Pulmonary artery endothelial cell (primary cell): ENCODE measurements around the gene MYZAP. TPM values are rescaled to one million over a fixed set of nuclear protein-coding genes. Genes with fewer than 3 reads are reported as not detected.

Experiments
- DNase-seq: peaks from one replicate; pipeline ENCODE4 v3.0.0-alpha.2; 2011; ENCODE audit warnings: low read depth, low spot score
- total RNA-seq: library from RNA; depleted of rRNA; stranded (reverse); fragments of >200 nt; gene quantifications from 2 replicates; pipeline ENCODE4 v1.2.3, GENCODE V29; 2014

Gene MYZAP
- total RNA-seq, 1 donor from 2014 or later: 7.4 TPM

DNA sequence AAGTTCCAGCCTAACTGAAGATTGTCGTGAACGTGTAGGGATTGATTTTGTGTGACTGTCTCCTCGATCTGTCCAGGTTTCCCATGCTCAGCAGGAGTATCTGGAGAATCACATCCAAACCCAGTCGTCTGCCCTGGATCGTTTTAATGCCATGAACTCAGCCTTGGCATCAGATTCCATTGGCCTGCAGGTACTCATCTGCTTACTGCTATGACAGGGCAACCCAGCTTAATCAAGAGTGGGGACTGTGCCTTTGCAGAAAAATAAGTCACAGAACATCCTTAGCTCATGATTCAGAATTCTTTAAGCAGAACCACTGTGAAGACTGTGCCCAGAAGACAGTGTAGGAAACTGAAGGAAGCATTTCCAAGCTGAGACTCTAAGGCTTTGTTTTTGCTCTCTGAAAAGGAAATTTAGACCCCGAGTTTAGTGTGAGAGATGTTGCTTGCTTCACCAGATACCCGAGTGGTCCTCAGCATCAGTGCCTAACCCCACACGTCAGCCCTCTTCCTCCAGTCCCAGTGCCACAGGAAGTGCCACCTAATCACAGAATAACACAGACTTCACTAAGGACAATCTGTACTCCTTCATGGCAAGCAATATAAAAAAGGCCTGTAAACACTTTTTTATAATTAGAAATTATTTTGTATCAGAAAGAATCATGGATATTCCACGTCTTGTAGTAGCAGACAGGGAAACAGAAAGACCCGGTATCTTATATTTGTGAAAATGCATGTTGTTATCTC, 34.2 kb downstream of the MYZAP start:
- DNase-seq: no peak

DNA sequence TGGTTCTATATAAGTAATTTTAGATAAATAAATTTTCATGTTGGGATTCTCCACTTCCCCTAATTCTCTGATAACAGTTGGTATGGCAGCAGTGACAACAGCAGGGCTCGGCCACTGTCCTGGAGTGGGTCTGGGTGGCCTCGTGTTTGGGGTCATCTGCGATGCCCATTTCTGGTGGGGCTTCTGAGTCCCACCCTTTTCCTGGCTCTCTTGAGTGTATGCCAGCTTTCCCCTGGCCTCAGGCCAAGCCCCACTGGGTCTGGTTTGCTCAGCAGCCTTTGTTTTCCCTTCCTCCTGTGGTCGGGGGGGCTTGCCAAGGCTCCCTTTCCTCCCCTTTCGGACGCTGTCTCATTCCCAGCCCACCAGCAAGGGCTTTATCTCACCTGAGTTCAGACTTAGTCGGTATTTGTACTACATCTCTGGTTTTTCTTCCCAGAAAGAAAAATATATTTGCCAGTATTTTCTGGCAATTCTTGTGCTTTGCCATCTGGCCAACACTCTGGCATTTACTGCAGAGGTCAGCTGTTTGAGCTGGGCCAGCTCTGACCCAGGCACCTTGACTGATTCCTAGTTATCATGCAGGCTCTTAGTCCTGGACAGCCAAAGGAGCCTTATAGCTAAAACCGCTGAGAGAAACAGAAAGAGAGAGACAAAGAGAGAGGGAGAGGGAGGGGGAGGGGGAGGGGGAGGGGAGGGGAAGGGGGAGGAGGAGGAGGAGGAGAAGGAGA, 35.2 kb downstream of the MYZAP start:
- DNase-seq: no peak

GRCh38 chr15:57631386-57632110, 39.8 kb downstream of the MYZAP start:
- no peak for DNase-seq

DNA sequence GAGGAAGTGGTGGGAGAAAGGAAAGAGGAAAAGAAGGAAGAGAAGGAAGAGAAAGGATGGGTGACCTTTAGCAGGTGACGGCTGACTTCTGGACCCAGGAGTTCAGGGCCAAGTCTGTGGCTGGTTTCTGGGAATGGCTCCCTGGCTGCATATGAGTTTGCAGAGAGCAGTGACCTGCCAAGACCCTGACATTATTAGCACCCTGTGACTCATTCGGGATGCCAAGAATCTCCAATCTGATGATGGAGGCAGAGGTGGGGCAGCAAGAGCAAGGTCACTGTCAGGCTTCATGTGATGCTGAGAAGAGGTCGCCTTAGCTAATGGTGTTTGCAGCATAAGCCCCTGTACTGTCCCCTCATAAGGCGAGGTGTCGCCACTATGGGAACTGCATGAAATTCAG, 42.6 kb downstream of the MYZAP start:
- no peak for DNase-seq

DNA sequence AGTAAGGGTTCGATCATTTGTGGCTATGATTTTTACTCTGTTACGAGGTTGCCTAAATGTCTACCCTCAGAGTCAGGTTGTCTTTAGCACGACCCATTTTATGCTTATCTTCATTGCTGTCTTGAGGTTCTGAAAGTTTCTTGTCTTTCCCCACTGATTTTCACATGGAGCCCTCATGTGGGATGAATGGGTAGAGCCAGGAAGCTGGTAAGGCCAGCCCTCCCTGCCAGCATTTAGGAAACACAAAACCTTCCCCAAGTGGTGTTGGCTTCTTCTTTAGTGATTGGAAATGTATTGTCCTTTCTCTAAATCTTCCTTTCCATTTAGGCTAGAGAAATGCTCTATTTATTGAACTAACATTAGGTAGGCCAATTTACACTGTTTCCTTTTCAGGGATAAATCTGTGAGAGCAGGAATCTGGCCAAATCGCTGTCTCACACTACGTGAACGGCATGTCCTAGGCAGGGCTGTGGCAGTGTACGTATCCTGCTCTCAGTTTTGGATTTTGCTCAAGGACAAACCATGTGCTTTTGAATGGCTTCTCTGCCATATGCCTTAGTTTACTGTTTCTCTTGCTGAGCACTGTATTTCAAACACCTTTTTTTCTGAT, 43.7 kb downstream of the MYZAP start:
- DNase-seq: no peak

GRCh38 chr15:57637846-57638245, 46.1 kb downstream of the MYZAP start:
- DNase-seq: no peak

DNA sequence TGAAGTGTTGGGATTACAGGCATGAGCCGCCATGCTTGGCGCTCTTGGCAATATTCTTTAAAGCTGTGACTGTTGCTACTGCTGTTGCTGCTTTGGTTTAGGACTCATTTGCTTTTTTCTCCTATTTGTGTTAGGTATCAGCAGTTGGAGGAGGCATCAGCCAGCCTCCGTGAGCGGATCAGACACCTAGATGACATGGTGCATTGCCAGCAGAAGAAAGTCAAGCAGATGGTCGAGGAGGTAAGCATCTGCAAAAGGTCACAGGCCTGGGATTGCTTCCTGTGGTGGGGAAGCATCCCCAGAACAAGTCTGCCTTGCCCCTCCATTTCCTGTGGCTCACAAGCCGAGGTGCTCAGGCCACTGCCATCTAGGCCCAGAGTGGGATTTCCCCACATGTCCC, 47.6 kb downstream of the MYZAP start:
- no peak for DNase-seq

DNA sequence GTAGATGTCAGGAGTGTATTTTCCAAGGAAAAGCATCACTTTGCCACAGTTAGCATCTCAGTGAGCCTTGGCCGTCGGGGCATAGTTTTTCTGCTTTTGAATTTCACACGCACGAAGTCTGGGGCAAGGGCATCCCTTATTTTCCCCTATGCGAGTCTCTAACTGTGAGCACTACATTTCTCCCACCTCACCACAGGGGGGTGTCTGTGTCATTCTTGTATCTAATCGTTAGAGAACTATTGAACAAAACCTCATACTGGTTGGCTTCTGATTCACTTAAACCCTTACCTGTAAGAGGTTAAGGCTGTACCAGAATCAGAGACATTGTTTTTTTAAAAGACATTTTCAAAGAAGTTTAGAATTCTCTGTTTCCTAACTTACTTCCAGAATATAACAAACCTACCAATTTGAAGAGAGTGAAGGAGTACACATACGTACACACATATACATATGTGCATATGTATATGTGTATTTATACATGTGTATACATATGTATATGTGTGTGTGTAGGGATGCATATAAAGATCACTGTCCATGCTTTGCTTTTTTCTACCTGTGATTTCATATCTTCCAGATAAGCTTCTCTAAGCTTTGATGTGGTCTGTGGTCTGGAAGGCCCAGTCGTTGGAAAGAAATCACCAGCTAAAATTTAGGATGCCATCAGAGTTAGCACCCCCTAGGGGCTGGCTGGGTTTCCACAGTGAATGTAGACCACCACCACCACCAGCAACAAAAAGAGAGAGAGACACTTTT, 49.4 kb downstream of the MYZAP start:
- DNase-seq: peak; percentile 7

GRCh38 chr15:57643826-57644225, 52.1 kb downstream of the MYZAP start:
- DNase-seq: no peak

DNA sequence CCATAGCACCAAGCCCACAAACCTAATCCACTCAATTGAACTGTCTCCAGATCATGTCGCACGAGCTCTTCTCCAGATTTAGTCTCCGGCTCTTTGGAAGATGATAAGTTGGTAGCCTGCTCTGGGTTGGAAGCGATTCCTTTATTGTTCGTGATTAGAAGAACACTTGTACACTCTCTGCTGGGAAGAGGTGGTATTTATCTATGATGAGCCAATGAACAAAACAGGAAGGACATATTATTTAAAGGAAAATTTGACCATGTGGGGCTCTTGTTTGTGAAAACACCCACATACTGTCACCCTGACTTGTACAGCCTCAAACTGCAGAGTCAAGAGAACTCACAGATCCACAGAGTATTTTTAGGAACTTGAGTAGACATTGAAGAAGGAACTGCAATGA, 54.4 kb downstream of the MYZAP start:
- no peak for DNase-seq

DNA sequence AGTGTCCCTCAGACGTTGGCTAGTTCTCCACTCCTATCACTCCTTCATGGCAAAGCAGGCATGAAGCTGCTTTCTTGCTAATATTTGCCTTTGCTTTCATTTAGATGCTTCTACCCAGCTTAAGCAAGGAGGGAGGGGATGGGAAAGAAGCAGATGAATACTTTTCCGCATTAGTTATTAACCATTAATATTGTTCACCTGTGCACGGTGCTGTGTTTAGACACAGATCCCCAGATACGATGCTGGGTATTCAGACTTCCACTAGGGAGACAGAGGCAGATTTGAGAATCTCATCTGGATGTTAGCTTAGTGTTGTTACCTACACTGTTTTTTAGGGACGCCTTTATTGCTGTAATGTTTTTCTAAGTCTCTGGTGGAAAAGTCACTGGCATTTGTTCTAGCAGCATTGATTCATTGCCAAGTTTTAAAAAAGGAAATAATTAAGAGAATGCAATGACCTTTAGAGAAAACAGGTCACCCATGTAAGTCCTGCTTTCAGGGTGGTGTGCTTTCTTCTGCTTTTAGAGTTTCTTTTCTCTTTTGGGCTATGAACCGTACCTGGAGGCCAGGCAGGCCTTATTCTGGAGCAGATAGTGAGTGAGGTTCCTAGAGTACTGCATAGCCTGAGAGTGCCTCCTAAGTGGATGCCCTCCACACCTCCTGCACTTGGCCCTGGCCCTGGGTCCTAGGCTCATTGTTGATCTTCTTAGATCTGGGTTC, 55.5 kb downstream of the MYZAP start:
- peak; percentile 8 for DNase-seq

DNA sequence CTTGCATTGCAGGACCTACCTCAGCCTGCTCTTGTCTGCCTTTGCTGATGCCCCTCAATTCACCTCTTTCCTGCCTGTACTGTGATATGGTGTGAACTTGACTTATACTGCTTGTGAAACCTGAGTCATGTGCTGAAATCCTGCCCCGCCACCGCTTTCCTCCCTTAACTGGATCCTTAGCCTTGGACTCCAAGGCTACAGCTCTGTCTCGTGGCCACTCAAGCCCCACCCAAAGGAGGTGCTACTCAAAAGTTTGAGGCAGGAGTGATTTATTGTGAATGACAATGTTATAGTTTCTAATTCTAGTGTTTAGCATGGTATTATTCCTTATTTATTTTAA, 56.1 kb downstream of the MYZAP start:
- DNase-seq: no peak

GRCh38 chr15:57649138-57649537, 57.4 kb downstream of the MYZAP start:
- no peak for DNase-seq

DNA sequence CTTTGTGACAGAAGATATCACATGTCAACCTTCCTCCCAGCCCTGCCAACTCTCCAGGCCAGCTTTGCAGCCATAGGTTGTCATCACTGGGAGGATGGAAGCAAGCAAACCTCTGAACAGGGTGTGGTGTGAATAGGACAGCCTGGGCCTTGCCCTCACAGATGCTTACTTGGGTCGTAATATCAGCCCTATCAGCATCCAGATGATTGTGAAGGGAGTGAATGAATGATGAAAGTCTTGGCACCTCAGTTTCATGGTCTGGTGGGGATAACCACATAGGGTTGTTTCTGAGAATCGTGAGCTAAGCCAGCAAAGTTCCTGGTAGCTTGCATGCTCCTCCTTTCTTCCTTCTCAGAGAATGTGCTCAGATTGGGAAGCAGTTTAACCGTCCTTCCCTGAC, 59.7 kb downstream of the MYZAP start:
- no peak for DNase-seq

GRCh38 chr15:57652481-57652880, 60.8 kb downstream of the MYZAP start:
- DNase-seq: no peak

- no peak for DNase-seq
These were observed 62.6 kb downstream of the MYZAP start for GRCh38 chr15:57654153-57654852.

DNA sequence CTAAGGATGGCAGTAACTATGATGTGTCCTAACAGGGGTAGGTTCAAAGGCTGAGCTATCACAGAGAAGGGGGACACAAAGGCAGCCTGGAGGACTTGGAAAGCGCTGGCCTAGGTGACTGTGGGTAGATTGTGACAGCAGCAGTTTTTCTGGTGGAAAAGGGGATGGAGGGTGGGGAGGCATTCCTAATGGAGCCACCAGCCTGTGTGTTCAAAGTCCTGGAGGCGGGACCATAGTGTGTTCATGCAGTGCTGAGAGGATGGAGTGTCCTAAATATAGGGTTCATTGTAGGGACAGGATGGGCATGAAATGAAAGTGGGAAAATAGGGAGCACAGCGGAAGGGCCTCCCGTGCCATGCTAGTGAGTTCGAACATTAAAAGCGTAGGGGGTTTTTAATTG, 63.3 kb downstream of the MYZAP start:
- no peak for DNase-seq

DNA sequence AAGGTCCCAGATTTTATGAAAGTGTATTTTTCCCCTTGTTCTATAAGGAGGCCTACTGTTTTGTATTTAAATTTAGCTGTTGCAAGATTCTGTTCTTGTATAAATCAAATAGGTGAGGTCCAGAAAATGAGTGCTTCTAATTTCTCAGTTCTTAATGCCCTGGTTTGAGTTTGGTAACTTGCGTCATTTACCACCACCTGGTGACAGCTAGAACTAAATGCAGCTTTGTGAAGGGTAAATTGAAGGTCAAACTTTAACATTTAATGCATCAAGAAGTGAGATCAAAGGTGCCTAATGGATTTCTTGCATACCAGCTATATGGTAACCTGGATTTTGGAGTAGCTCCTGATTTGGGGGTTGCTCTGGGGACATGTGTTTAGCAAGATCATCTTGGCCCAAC, 64.1 kb downstream of the MYZAP start:
- no peak for DNase-seq

GRCh38 chr15:57656434-57656833, 64.7 kb downstream of the MYZAP start:
- DNase-seq: no peak

- no peak for DNase-seq
These were observed 65.9 kb downstream of the MYZAP start for GRCh38 chr15:57657619-57658018.
